GM12891 (cell line): ENCODE data around the gene ENTHD1.
"Not testable (repeated sequence)": the region's sequence is repeated elsewhere in the genome, so short reads cannot be mapped to it uniquely, and the experiment has no call there.

Source experiments
- DNase-seq: peaks from one replicate; pipeline ENCODE4 v3.0.0; 2011; ENCODE audit warnings: low spot score; ENCODE audit not compliant: insufficient read length
- FAIRE-seq: peaks from 2 replicates; lab custom pipeline; 2011; peaks lifted over from hg19 to GRCh38; lab: Jason Lieb, UNC
- PAX5 ChIP-seq: IDR thresholded peaks from 2 replicates; pipeline ENCODE4 v1.6.1; 2011; ENCODE audit warnings: low read length, moderate library complexity, mild to moderate bottlenecking; ENCODE audit not compliant: insufficient read depth, severe bottlenecking
- POLR2A ChIP-seq: IDR thresholded peaks from 2 replicates; pipeline ENCODE4 v1.6.1; 2011; ENCODE audit warnings: low read depth, low read length, control low read depth
- POLR2AphosphoS5 ChIP-seq: IDR thresholded peaks from 2 replicates; pipeline ENCODE4 v1.6.1; 2011; ENCODE audit warnings: low read depth, low read length, control low read depth
- POU2F2 ChIP-seq: IDR thresholded peaks from 2 replicates; pipeline ENCODE4 v1.6.1; 2011; ENCODE audit warnings: low read depth, mild to moderate bottlenecking, control low read depth, low read length, moderate library complexity
- SPI1 ChIP-seq: IDR thresholded peaks from 2 replicates; pipeline ENCODE4 v1.6.1; 2011; ENCODE audit warnings: low read depth, low read length, control low read depth
- TAF1 ChIP-seq: IDR thresholded peaks from 2 replicates; pipeline ENCODE4 v1.6.1; 2011; ENCODE audit warnings: low read depth, low read length, control low read depth

The ENTHD1 gene

DNA sequence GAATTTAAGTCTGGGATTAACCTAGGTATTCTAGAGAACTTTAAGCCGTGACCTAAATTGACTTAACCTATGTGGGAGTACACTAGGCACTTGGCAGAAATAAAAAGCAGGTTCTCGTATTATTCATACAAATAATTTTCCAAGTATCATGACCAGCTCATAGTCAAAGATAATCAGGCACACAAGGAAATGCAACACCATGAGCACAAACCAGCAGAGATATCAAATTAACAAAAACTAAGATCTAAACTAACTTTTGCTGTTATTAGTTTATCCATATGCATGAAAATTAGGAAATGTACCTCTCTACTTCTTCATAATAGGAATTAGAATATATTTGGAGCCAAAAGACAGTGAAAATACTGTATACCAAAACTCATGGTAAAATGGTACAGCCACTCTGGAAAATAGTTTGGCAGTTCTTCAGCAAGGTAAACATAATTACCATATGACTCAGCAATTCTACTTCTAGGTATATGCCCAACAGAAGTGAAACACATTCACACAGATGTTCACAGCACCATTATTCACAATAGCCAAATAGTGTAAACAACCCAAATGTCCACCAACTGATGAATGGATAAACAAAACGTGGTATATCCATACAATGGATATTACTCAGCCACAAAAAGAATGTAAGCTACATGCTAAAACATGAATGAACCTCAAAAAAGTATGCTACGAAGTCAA is 154.1 kb downstream of the ENTHD1 start:
- TF ChIP-seq PAX5: no peak
- no peak for TF ChIP-seq POU2F2
- FAIRE-seq (peak; percentile 54), DNase-seq (no peak)

DNA sequence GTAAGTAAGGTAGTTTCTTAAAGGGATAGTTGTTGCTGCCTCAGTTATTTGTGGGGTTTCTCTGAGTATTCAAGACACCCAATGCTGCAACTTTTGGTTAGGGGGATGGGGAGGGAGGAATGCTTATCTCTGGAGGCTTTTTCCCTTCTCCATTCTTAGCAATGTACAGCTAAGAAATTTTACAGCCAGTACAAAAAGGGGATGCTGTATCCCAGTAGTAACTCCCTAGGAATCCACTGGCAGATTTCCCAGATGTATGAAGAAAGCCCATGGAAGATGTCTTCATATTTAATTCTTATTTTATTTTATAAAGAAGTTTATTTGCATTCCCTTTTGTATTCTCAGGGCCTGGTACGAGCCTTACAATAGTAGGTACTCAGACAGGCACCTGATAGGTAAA is 154.8 kb downstream of the ENTHD1 start:
- TF ChIP-seq PAX5: no peak
- no peak for TF ChIP-seq POU2F2
- TF ChIP-seq POLR2A: no peak
- no peak for TF ChIP-seq SPI1
- no peak for TF ChIP-seq TAF1
- no peak for TF ChIP-seq POLR2AphosphoS5
- DNase-seq (no peak), FAIRE-seq (no peak)

DNA sequence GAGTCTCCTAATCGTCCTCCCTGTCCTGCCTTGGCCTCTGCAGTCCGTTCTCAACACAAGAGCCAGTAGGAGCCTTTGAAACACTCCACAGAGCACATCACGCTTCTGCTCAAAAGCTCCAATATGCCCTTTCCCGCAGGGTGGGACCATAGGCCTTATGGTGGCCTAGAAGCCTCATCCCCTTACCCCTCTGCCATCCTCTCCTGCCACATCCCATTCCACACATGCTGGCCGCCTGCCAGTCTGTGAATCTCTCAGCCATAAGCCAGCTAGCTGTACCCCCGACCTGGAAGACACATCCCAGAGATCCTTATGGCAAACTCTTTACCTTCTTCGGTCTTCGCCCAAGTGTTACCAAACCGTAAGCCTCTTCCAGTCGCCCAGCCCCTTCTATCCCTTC is 157.8 kb downstream of the ENTHD1 start:
- TF ChIP-seq POU2F2: no peak
- TF ChIP-seq SPI1: no peak
- no peak for TF ChIP-seq TAF1
- no peak for TF ChIP-seq POLR2A
- no peak for TF ChIP-seq POLR2AphosphoS5
- TF ChIP-seq PAX5: no peak
- FAIRE-seq: no peak
- DNase-seq: no peak

- DNase-seq (no peak), FAIRE-seq (no peak)
- TF ChIP-seq POU2F2 (no peak), POLR2A (no peak), SPI1 (no peak), TAF1 (no peak), PAX5 (no peak), POLR2AphosphoS5 (no peak)
Measured at GRCh38 chr22:39734866-39735265, 158.7 kb downstream of the ENTHD1 start.

DNA sequence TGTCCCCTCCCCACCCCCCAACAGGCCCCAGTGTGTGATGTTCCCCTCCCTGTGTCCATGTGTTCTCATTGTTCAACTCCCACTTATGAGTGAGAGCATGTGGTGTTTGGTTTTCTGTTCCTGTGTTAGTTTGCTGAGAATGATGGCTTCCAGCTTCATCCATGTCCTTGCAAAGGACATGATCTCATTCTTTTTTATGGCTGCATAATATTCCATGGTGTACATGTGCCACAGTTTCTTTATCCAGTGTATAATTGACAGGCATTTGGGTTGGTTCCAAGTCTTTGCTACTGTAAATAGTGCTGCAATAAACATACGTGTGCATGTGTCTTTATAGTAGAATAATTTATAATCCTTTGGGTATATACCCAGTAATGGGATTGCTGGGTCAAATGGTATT is 159.5 kb downstream of the ENTHD1 start:
- not testable (repeated sequence) for DNase-seq, FAIRE-seq

GRCh38 chr22:39733191-39733590 is 160.4 kb downstream of the ENTHD1 start:
- no peak for TF ChIP-seq SPI1
- DNase-seq: no peak
- no peak for FAIRE-seq

GRCh38 chr22:39732625-39733024 is 160.9 kb downstream of the ENTHD1 start:
- no peak for TF ChIP-seq PAX5
- TF ChIP-seq POLR2A: no peak
- no peak for TF ChIP-seq SPI1
- TF ChIP-seq TAF1: no peak
- no peak for TF ChIP-seq POLR2AphosphoS5
- no peak for TF ChIP-seq POU2F2
- DNase-seq: no peak
- no peak for FAIRE-seq

- DNase-seq (no peak), FAIRE-seq (no peak)
- no peak for TF ChIP-seq POLR2AphosphoS5
- TF ChIP-seq POLR2A: no peak
- TF ChIP-seq TAF1: no peak
- TF ChIP-seq POU2F2: no peak
- no peak for TF ChIP-seq PAX5
- no peak for TF ChIP-seq SPI1
Measured at GRCh38 chr22:39731881-39732555, 161.5 kb downstream of the ENTHD1 start.

GRCh38 chr22:39731481-39731880 is 162.1 kb downstream of the ENTHD1 start:
- DNase-seq (no peak), FAIRE-seq (no peak)
- TF ChIP-seq TAF1: no peak
- no peak for TF ChIP-seq SPI1
- no peak for TF ChIP-seq POU2F2
- TF ChIP-seq POLR2A: no peak
- TF ChIP-seq POLR2AphosphoS5: no peak
- TF ChIP-seq PAX5: no peak
